ENCODE data around the gene ACKR4. TPM values are rescaled to one million over a fixed set of nuclear protein-coding genes. Genes with fewer than 3 reads are reported as not detected.
"Not testable (repeated sequence)": the region's sequence is repeated elsewhere in the genome, so short reads cannot be mapped to it uniquely, and the experiment has no call there.

The ACKR4 gene
- total RNA-seq, 1 experiment from 2014 or later, result not detected

DNA sequence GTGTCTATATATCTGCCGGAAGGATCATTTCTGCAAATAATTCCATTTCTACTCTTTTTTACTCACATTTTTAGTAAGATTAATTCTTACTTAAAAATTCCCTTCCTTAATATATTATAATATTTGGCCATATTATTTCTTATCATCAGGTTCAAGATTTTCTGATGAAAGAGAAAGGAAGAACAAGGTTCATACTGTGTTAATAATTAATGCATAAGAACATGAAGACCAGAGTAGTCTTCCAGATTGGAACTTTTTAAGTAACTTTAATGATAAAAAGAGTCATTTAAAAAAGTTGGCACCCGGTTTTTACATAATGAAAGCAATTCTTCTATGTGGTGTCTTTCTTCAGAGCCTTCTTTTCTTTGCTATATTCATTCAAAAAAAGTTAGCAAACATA, 590 bp downstream of the ACKR4 start:
- no TSS peak for BruUV-seq (replicated peaks)
- CTCF ChIA-PET, result no interaction called here
- no peak for TF ChIP-seq EZH2 (IDR thresholded peaks at IDR 0.05; ENCODE audit: low read depth)
- TF ChIP-seq, protein P1, sequence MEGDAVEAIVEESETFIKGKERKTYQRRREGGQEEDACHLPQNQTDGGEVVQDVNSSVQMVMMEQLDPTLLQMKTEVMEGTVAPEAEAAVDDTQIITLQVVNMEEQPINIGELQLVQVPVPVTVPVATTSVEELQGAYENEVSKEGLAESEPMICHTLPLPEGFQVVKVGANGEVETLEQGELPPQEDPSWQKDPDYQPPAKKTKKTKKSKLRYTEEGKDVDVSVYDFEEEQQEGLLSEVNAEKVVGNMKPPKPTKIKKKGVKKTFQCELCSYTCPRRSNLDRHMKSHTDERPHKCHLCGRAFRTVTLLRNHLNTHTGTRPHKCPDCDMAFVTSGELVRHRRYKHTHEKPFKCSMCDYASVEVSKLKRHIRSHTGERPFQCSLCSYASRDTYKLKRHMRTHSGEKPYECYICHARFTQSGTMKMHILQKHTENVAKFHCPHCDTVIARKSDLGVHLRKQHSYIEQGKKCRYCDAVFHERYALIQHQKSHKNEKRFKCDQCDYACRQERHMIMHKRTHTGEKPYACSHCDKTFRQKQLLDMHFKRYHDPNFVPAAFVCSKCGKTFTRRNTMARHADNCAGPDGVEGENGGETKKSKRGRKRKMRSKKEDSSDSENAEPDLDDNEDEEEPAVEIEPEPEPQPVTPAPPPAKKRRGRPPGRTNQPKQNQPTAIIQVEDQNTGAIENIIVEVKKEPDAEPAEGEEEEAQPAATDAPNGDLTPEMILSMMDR (conservative IDR thresholded peaks at IDR 0.05), result no peak
- Histone ChIP-seq H3K4me2 (no peak overlapping the region), H3K9me3 (ENCODE audit: insufficient read depth, low read depth) (no peaks in the 10 kb centered on the region), H3K9me2 (ENCODE audit: insufficient read depth) (no peaks in the 10 kb centered on the region), H3K4me1 (replicated peaks; ENCODE audit: insufficient read depth) (no peaks in the 10 kb centered on the region), H3F3A (ENCODE audit: insufficient read depth, low read depth) (no peaks in the 10 kb centered on the region), H2AFZ (no peak overlapping the region), H3K36me3 (ENCODE audit: low read depth) (no peaks in the 10 kb centered on the region), H3K79me2 (ENCODE audit: low read depth) (no peaks in the 10 kb centered on the region), H3K4me3 (no peak overlapping the region), H4K20me1 (ENCODE audit: insufficient read depth) (no peaks in the 10 kb centered on the region), H3K27ac (no peak overlapping the region), H3K27me3 (ENCODE audit: insufficient read depth, low read depth) (no peaks in the 10 kb centered on the region)
- intact Hi-C loops (cut with micrococcal nuclease; ENCODE audit: unreplicated experiment), result no loop called here
- no peak for DNase-seq
- POLR2A ChIA-PET (ENCODE audit: unreplicated experiment), result no interaction called here

DNA sequence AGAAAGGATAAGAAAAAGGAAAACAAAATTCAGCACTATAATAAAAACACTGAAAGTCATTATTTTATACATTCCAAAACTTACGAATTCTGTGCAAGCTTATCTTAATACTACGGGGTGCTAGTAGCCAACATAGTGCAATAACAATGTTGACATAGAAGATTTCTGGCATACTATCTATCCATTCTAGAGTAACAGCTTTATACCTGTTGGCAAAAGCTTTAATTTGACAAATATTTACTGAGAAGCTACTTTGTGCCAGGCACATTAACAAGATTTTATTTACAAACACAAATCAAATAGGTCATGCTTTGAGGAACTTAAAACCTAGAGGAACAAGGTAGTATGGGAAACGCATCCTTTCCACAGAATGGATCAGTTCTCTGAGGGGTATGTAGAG, 1.1 kb downstream of the ACKR4 start:
- POLR2A ChIA-PET (ENCODE audit: unreplicated experiment), result no interaction called here
- Histone ChIP-seq H3K27me3 (ENCODE audit: insufficient read depth, low read depth) (no peaks in the 10 kb centered on the region), H3K36me3 (ENCODE audit: low read depth) (no peaks in the 10 kb centered on the region), H3F3A (ENCODE audit: insufficient read depth, low read depth) (no peaks in the 10 kb centered on the region), H3K4me3 (no peak overlapping the region), H3K4me2 (no peak overlapping the region), H3K9me2 (ENCODE audit: insufficient read depth) (no peaks in the 10 kb centered on the region), H3K4me1 (replicated peaks; ENCODE audit: insufficient read depth) (no peaks in the 10 kb centered on the region), H3K9me3 (ENCODE audit: insufficient read depth, low read depth) (no peaks in the 10 kb centered on the region), H4K20me1 (ENCODE audit: insufficient read depth) (no peaks in the 10 kb centered on the region), H3K79me2 (ENCODE audit: low read depth) (no peaks in the 10 kb centered on the region), H2AFZ (no peak overlapping the region), H3K27ac (no peak overlapping the region)
- CTCF ChIA-PET, result no interaction called here
- no TSS peak for BruUV-seq (replicated peaks)
- DNase-seq, result no peak
- TF ChIP-seq EZH2 (IDR thresholded peaks at IDR 0.05; ENCODE audit: low read depth), result no peak
- TF ChIP-seq, protein P1 (conservative IDR thresholded peaks at IDR 0.05), result no peak
- intact Hi-C loops (cut with micrococcal nuclease; ENCODE audit: unreplicated experiment), result no loop called here

DNA sequence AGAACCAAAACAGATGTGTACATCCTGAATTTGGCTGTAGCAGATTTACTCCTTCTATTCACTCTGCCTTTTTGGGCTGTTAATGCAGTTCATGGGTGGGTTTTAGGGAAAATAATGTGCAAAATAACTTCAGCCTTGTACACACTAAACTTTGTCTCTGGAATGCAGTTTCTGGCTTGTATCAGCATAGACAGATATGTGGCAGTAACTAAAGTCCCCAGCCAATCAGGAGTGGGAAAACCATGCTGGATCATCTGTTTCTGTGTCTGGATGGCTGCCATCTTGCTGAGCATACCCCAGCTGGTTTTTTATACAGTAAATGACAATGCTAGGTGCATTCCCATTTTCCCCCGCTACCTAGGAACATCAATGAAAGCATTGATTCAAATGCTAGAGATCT, 3.5 kb downstream of the ACKR4 start:
- H3K27me3 ChIP-seq (ENCODE audit: insufficient read depth, low read depth); intact Hi-C loops (cut with micrococcal nuclease; ENCODE audit: unreplicated experiment); H3K79me2 ChIP-seq (ENCODE audit: low read depth); H3K27ac ChIP-seq; DNase-seq; H3K4me2 ChIP-seq; POLR2A ChIA-PET (ENCODE audit: unreplicated experiment); H2AFZ ChIP-seq; H4K20me1 ChIP-seq (ENCODE audit: insufficient read depth); H3K36me3 ChIP-seq (ENCODE audit: low read depth); H3K9me3 ChIP-seq (ENCODE audit: insufficient read depth, low read depth); H3K4me1 ChIP-seq (replicated peaks; ENCODE audit: insufficient read depth); BruUV-seq (replicated peaks); H3F3A ChIP-seq (ENCODE audit: insufficient read depth, low read depth); H3K4me3 ChIP-seq; H3K9me2 ChIP-seq (ENCODE audit: insufficient read depth); CTCF ChIA-PET: not testable (repeated sequence)

DNA sequence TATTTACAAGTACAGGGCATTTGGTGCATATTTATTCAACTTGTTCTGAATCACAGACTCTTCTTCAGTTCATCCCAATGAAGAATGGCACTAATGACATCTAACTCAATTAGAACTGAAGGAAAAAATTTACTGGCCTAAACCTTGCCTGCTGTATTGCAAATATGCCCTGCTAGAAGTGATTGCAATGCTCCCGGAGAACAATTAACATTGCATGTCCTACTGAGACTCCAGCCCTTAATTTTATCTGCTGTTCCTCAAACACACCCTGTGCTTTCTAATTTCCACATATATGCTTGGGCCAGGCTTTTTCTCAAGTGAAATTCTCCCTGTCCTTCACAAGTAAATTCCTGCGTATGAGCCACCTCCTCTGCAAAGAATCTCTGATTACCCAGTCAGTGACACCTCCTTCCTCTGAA, 8.3 kb downstream of the ACKR4 start:
- BruUV-seq (replicated peaks), result no TSS peak
- ChIA-PET POLR2A (ENCODE audit: unreplicated experiment) (no interaction called here), CTCF (no interaction called here)
- TF ChIP-seq, protein P1 (conservative IDR thresholded peaks at IDR 0.05), result no peak
- no peak for TF ChIP-seq EZH2 (IDR thresholded peaks at IDR 0.05; ENCODE audit: low read depth)
- no peaks in the 10 kb centered on the region for H3K27me3 ChIP-seq (ENCODE audit: insufficient read depth, low read depth)
- no peaks in the 10 kb centered on the region for H3K36me3 ChIP-seq (ENCODE audit: low read depth)
- no peaks in the 10 kb centered on the region for H3K4me1 ChIP-seq (replicated peaks; ENCODE audit: insufficient read depth)
- no peak overlapping the region for H3K27ac ChIP-seq
- H3K4me2 ChIP-seq, result no peak overlapping the region
- no peaks in the 10 kb centered on the region for H4K20me1 ChIP-seq (ENCODE audit: insufficient read depth)
- no peaks in the 10 kb centered on the region for H3K9me2 ChIP-seq (ENCODE audit: insufficient read depth)
- intact Hi-C loops (cut with micrococcal nuclease; ENCODE audit: unreplicated experiment), result no loop called here
- no peaks in the 10 kb centered on the region for H3K9me3 ChIP-seq (ENCODE audit: insufficient read depth, low read depth)
- H3F3A ChIP-seq (ENCODE audit: insufficient read depth, low read depth), result no peaks in the 10 kb centered on the region
- H3K79me2 ChIP-seq (ENCODE audit: low read depth), result no peaks in the 10 kb centered on the region
- H3K4me3 ChIP-seq, result no peak overlapping the region
- DNase-seq, result no peak
- H2AFZ ChIP-seq, result no peak overlapping the region

Data from PC-9 (cell line).